ENCODE measurements around the gene RNF112.

Gene RNF112

DNA sequence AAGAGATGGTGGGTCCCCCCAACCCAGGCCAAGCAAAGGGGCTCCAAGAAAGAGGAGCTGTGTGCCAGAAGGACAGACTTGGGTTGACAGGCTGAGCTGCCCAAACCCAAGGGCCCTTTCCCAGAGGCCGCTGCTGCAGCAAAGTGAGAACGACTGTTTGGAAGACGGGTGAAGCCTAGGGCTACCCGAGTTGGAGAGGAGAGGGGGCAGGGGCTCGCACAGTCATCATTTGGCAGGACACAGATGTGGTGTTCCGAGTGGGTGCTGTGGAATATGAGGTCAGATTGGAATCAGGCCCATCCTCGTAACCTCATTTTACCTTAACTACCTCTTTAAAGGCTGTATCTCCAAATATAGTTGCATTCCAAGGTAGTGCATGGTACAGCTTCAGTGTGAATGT lies 18.7 kb upstream of the RNF112 start:
- H3K4me3 ChIP-seq (ENCODE audit: low read depth, low read length): no peak overlapping the region
- no peak for TF ChIP-seq CTCF (IDR thresholded peaks at IDR 0.05; ENCODE audit: low read depth, low read length)

DNA sequence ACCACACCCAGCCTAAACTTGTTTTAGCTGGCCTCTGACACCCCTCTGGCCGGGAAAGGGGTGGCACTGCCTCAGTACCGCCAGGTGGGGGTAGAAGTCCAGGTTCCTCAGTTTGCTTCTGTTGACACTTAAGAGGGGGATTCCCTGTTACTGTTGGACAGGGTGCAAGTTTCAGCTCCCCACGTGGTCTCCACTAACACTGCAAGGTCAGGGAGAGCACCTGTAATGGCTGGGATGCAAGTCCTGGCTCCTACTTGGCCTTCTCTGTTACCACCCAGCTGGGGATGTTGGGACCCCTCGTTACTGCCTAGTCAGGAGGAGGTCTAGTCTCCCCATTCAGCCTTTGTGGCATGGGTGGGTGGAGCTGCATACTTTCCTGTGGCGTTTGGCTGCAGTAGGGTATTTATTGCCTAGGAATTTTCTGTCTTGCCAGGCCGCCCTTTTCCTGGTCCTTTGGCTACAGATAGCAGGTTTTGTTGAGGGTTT lies 13.4 kb upstream of the RNF112 start:
- H3K4me3 ChIP-seq (ENCODE audit: low read depth, low read length): no peak overlapping the region
- no peak for TF ChIP-seq CTCF (IDR thresholded peaks at IDR 0.05; ENCODE audit: low read depth, low read length)

DNA sequence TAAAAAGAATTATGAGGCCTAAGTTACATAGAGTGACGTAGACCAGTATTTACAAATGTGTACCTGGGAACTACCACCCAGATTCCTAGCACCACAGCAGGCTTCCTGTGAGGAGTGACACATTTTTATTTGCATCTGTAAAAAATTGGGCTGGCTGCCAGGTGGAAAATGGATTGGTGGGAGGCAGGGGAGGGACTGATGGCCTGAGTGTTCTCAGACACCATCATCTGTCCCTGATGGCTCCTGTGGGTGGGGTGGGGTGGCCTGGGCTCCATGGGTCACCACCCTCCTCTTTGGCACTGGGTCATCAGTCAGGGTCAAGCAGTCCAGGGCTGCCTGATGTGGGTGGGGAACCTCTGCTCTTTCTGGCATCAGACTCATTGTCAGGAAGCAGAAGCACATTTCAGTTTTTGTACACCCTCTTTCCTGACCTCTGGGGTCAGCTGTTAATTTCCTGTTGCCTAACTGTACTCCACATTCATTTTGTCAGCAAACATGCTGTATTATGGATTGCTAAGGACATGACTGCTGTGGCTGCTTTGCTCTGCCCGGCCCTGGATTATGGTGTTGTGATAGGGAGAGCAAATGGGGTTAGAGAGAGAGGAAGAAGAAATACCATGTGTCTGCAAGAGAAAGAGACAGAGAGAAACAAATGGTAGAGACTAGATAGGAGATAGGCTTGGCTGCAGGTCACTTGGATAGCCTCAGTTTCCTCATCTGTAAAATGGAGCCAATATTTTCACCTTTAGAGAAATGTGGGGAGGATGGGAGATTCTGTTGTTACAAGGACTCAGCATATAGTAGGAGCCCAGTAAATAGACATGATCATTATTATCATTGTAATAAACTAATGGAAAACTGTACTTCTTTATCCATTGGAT lies 12.5 kb upstream of the RNF112 start:
- no peak for TF ChIP-seq CTCF (IDR thresholded peaks at IDR 0.05; ENCODE audit: low read depth, low read length)
- no peak overlapping the region for H3K4me3 ChIP-seq (ENCODE audit: low read depth, low read length)

- H3K4me3 ChIP-seq (ENCODE audit: low read depth, low read length): no peak overlapping the region
Observed at GRCh38 chr17:19399750-19400450, 11.1 kb upstream of the RNF112 start.

DNA sequence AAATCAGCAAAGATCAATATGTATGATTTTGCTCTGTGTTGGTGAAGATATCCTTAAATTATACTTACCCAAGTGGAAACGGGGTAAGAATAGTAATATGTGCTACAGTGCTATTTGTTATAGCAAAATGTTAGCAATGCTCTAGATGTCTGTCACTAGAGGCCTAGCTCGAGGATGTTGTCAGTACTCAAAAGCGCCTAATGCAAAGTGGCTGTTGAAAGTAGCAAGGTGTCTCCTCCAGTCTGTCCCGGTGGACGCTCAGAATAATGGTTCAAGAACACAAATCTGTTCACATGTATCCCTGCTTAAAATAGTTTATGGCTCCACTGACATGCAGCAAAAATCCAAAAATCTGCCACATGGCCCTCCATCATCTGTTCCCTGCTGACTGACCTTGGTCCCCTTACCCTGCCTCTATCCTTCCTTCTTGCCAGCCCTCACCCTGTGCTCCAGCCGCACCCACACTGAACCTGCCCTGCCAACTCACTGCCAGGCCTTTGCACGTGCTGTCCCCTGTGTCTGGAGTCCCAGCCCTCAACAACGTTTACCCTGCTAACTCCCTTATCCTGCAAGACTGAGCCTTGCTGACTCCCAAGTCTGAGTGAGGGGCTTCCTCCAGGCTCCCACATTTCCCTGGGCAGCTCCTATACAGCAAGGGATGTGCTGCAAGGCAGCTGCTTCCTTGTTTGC lies 9.6 kb upstream of the RNF112 start:
- TF ChIP-seq CTCF (IDR thresholded peaks at IDR 0.05; ENCODE audit: low read depth, low read length): no peak
- no peak overlapping the region for H3K4me3 ChIP-seq (ENCODE audit: low read depth, low read length)

More at GRCh38 chr17:19399750-19400450, 11.1 kb upstream of the RNF112 start:
- no peak for TF ChIP-seq CTCF (IDR thresholded peaks at IDR 0.05; ENCODE audit: low read depth, low read length)

GRCh38 chr17:19402171-19402570 lies 8.9 kb upstream of the RNF112 start:
- no peak for TF ChIP-seq CTCF (IDR thresholded peaks at IDR 0.05; ENCODE audit: low read depth, low read length)
- no peak overlapping the region for H3K4me3 ChIP-seq (ENCODE audit: low read depth, low read length)

Data from WI38 (cell line).